ENCODE results near the gene TP53RK.
A peak's percentile ranks its signal among the peaks of the same experiment; 100 is the strongest.

DNA sequence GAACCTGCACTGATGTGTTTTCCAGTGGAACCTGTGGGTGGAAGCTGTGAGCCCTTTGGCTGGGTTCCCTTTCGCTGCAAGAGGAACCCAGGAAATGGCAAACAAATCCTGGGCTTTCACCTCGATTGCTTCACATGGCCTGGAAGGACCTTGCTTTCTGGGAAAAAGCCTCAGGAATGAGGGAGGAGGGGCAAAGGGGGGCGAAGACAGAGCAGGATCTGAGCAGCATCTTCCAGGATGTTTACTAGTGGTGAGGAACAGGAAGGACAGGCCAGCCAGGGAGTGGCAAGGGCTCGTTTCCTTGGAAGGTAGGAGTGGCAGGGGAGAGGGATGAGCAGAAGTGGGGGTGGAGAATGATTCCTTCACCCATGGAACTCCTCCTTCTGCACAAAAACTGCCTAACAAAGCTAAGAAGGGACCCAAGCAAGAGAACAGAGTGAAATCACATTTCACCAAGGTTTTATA lies 26.1 kb upstream of the TP53RK start:
- TF ChIP-seq, protein P1, sequence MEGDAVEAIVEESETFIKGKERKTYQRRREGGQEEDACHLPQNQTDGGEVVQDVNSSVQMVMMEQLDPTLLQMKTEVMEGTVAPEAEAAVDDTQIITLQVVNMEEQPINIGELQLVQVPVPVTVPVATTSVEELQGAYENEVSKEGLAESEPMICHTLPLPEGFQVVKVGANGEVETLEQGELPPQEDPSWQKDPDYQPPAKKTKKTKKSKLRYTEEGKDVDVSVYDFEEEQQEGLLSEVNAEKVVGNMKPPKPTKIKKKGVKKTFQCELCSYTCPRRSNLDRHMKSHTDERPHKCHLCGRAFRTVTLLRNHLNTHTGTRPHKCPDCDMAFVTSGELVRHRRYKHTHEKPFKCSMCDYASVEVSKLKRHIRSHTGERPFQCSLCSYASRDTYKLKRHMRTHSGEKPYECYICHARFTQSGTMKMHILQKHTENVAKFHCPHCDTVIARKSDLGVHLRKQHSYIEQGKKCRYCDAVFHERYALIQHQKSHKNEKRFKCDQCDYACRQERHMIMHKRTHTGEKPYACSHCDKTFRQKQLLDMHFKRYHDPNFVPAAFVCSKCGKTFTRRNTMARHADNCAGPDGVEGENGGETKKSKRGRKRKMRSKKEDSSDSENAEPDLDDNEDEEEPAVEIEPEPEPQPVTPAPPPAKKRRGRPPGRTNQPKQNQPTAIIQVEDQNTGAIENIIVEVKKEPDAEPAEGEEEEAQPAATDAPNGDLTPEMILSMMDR (IDR thresholded peaks at IDR 0.05) = peak in 1 of 3 donors; percentile 40
- TF ChIP-seq EP300 (IDR thresholded peaks at IDR 0.05) = peak; percentile 34
- TF ChIP-seq POLR2A (IDR thresholded peaks at IDR 0.05) = no peak
